Measurements from ENCODE around the gene CPN2. TPM values are rescaled to one million over a fixed set of nuclear protein-coding genes. Genes with fewer than 3 reads are reported as not detected.

CPN2 gene
- polyA plus RNA-seq, 4 donors = 2.0 TPM; not detected in 3

Other genes with a start within 250 kb of the CPN2 start
- 10 to 100 TPM; 12.3 to 53.5 (median 27.5) TPM for gene HES1, start 215.2 kb downstream of the CPN2 start, polyA plus RNA-seq
- under 1 TPM in 2 of 4 donors, not detected in 2; 0.01 TPM for gene LRRC15, start 18.4 kb upstream of the CPN2 start, polyA plus RNA-seq
- gene GP5, start 47.9 kb upstream of the CPN2 start, polyA plus RNA-seq = under 1 TPM in 2 of 4 donors, not detected in 2; 0.18 to 0.27 TPM
- 10 to 100 TPM in 3 of 4 donors, 1 to 10 TPM in 1; 8.1 to 65.9 (median 13.9) TPM for gene ATP13A3, start 135.7 kb upstream of the CPN2 start, polyA plus RNA-seq